ENCODE measurements around the gene RAB40AL.

DNA sequence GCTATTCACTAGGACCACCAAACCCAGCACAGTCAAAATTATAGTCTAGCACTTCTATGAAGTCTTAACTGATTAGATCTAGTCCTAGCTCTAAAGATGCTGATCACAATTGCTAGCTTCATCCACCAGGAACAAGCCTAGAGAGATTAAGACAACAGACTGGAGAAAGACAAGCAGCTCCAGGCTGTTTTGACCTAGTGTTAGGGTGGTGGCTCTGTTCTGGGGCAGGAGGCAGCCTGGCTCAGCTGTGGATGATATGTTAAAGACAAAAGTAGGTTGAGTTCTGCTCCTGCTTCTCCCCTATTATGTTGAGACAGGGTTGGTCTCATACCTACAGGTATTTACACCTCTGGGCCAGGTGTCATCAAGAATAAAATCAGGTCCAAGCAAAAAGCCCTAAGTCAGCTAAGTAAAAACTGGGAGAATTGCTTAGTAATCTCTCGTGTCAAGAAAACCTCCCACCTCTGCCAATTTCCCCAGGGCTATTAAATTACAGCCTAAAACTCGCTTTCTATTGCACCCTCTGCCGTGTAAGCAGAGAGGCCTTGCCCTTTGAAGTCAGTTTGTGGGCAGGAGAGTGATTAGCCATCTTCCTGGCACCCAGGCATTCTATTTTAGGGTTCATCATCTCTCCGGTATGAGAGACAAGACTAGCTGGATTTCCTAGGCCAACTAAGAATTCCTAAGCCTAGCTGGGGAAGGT, 39.9 kb downstream of the RAB40AL start:
- TF ChIP-seq TCF7L2 (IDR thresholded peaks at IDR 0.05; ENCODE audit: low read depth, low read length), result no peak
- TF ChIP-seq CTCF (IDR thresholded peaks at IDR 0.05), result no peak
- TF ChIP-seq POLR2AphosphoS5 (IDR thresholded peaks at IDR 0.05; ENCODE audit: low read depth, low read length), result no peak
- TF ChIP-seq, protein P1, sequence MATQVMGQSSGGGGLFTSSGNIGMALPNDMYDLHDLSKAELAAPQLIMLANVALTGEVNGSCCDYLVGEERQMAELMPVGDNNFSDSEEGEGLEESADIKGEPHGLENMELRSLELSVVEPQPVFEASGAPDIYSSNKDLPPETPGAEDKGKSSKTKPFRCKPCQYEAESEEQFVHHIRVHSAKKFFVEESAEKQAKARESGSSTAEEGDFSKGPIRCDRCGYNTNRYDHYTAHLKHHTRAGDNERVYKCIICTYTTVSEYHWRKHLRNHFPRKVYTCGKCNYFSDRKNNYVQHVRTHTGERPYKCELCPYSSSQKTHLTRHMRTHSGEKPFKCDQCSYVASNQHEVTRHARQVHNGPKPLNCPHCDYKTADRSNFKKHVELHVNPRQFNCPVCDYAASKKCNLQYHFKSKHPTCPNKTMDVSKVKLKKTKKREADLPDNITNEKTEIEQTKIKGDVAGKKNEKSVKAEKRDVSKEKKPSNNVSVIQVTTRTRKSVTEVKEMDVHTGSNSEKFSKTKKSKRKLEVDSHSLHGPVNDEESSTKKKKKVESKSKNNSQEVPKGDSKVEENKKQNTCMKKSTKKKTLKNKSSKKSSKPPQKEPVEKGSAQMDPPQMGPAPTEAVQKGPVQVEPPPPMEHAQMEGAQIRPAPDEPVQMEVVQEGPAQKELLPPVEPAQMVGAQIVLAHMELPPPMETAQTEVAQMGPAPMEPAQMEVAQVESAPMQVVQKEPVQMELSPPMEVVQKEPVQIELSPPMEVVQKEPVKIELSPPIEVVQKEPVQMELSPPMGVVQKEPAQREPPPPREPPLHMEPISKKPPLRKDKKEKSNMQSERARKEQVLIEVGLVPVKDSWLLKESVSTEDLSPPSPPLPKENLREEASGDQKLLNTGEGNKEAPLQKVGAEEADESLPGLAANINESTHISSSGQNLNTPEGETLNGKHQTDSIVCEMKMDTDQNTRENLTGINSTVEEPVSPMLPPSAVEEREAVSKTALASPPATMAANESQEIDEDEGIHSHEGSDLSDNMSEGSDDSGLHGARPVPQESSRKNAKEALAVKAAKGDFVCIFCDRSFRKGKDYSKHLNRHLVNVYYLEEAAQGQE (IDR thresholded peaks at IDR 0.05; ENCODE audit: insufficient read depth in 1 of 2, low read depth in 2 of 2, low read length in 1 of 2), result no peak

All from Panc1 (cell line).